ACC112 (cell line): ENCODE results near the gene RGS9.
"Not testable (repeated sequence)": the region's sequence is repeated elsewhere in the genome, so short reads cannot be mapped to it uniquely, and the experiment has no call there.

Experiments used
- H2AFZ ChIP-seq: fragments of 200-600 bp; sonication (generic); one replicate; pipeline ENCODE4 v1.6.0; 2017; ENCODE audit warnings: antibody characterized with exemption, low read length; ENCODE audit not compliant: unreplicated experiment
- H3K27ac ChIP-seq: fragments of 200-600 bp; sonication (generic); 2 replicates; pipeline ENCODE4 v1.5.1; 2014; ENCODE audit warnings: low read depth, mild to moderate bottlenecking, antibody characterized with exemption, low read length, moderate library complexity
- H3K27me3 ChIP-seq: fragments of 200-600 bp; sonication (generic); 2 replicates; pipeline ENCODE4 v1.6.1; 2014; ENCODE audit warnings: mild to moderate bottlenecking, antibody characterized with exemption, low read length, moderate library complexity, mixed read lengths; ENCODE audit not compliant: insufficient read depth
- H3K36me3 ChIP-seq: fragments of 200-600 bp; sonication (generic); 2 replicates; pipeline ENCODE4 v1.6.1; 2016; ENCODE audit warnings: mild to moderate bottlenecking, antibody characterized with exemption, low read length, moderate library complexity, mixed read lengths; ENCODE audit not compliant: insufficient read depth
- H3K4me1 ChIP-seq: fragments of 200-600 bp; sonication (generic); one replicate; pipeline ENCODE4 v1.6.1; 2016; ENCODE audit warnings: low read length, mixed read lengths; ENCODE audit not compliant: insufficient read depth, unreplicated experiment, control insufficient read depth
- H3K4me3 ChIP-seq: fragments of 200-600 bp; sonication (generic); 2 replicates; pipeline ENCODE4 v1.5.1; 2014; ENCODE audit warnings: mild to moderate bottlenecking, low read depth, low read length
- H3K79me2 ChIP-seq: fragments of 200-600 bp; sonication (generic); one replicate; pipeline ENCODE4 v1.6.0; 2016; ENCODE audit warnings: low read length; ENCODE audit not compliant: control insufficient read depth, unreplicated experiment, insufficient read depth

RGS9 gene

DNA sequence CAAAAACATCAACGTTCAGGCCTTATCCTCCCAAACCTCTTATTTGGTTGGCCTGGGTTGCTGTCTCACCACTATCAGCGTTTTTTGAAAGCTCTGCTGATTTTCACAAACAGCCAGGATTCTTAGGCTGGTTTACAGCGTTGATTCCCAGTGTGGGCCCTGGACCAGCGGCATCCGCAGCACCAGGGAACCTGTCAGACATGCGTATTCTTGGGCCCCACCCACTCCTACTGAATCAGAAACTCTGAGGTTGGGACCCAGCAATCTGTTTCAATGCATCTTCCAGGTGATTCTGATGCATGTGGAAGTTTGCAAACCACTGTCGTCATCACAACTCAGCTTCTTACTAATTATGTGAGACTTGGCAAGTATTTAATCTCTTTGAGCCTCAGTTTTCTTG lies 58.5 kb downstream of the RGS9 start:
- H3K79me2 ChIP-seq, result no peaks in the 10 kb centered on the region
- H3K4me1 ChIP-seq, result peaks cover 28% of the 10 kb centered on the region
- no peak overlapping the region for H2AFZ ChIP-seq
- H3K27me3 ChIP-seq, result no peaks in the 10 kb centered on the region
- no peaks in the 10 kb centered on the region for H3K36me3 ChIP-seq
- H3K4me3 ChIP-seq, result no peak overlapping the region
- no peak overlapping the region for H3K27ac ChIP-seq

GRCh38 chr17:65196617-65197016 lies 59.4 kb downstream of the RGS9 start:
- peaks cover 19% of the 10 kb centered on the region for H3K4me1 ChIP-seq
- H3K4me3 ChIP-seq, result no peak overlapping the region
- no peak overlapping the region for H3K27ac ChIP-seq
- no peaks in the 10 kb centered on the region for H3K27me3 ChIP-seq
- H3K36me3 ChIP-seq, result no peaks in the 10 kb centered on the region
- no peaks in the 10 kb centered on the region for H3K79me2 ChIP-seq
- H2AFZ ChIP-seq, result no peak overlapping the region

- Histone ChIP-seq H3K4me1 (peaks cover 18% of the 10 kb centered on the region), H2AFZ (no peak overlapping the region), H3K36me3 (no peaks in the 10 kb centered on the region), H3K4me3 (no peak overlapping the region), H3K79me2 (no peaks in the 10 kb centered on the region), H3K27ac (no peak overlapping the region), H3K27me3 (no peaks in the 10 kb centered on the region)
Observed at GRCh38 chr17:65197201-65197600, 60.0 kb downstream of the RGS9 start.

- Histone ChIP-seq H3K27me3 (no peaks in the 10 kb centered on the region), H3K4me1 (peaks cover 12% of the 10 kb centered on the region), H3K27ac (no peak overlapping the region), H3K4me3 (no peak overlapping the region), H3K36me3 (no peaks in the 10 kb centered on the region), H3K79me2 (no peaks in the 10 kb centered on the region), H2AFZ (no peak overlapping the region)
Observed at GRCh38 chr17:65198653-65199382, 61.6 kb downstream of the RGS9 start.

DNA sequence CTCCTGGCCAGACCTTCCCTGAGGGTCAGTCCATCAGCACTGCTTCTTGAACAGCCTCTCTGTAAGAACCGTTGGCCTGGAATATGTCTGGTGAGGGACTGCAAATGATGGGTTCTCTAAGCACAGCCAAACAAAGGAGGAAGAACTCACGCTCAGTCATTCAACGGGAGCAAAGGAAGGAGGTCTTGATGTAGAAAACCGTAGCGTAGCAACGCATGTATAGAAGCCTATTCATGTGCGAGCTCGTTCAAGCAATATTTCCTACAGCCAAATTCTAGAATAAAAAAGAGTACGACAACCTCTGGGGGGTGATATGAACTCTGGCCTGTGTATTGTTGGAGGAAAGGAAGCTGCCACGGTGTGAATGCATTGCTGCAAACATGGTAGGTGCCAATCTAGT lies 64.2 kb downstream of the RGS9 start:
- Histone ChIP-seq H3K27ac (no peak overlapping the region), H2AFZ (no peak overlapping the region), H3K4me3 (no peak overlapping the region), H3K27me3 (no peaks in the 10 kb centered on the region), H3K79me2 (no peaks in the 10 kb centered on the region), H3K4me1 (peaks cover 10% of the 10 kb centered on the region), H3K36me3 (no peaks in the 10 kb centered on the region)

DNA sequence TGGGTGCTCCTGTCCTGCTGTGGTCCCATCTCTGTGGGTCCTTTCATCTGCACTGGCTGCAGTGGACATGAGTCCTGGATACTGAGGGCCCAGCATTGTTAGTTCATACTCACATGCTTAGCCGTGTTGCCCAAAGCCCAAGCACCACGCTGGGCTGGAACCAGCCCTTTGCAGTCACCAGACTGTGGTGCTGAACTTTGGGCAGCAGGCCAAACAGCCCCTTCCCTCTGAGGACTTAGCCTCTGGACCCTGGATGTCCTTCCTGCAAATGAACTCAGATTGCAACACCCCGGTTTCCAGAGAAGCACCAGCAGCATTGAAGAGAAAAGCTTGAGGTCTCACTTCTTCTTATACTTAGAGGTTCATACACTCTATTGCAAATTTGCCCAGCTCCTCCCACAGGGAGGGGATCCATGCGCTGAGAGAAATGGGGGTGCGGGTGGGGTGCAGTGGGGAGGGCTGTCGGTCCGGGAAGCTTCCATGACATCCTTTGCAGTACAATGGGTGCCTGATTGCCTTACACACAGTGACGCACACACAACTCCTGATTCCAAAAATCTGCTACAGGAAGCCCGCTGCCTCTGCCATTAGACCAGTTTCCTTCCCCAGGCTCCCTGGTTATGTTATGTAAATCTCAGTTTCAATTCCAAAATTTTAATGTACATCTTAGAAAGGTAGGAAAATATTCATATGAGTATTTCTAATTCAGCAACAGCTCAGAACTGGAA lies 65.8 kb downstream of the RGS9 start:
- H3K27me3 ChIP-seq, result no peaks in the 10 kb centered on the region
- H3K4me3 ChIP-seq, result no peak overlapping the region
- H3K36me3 ChIP-seq, result no peaks in the 10 kb centered on the region
- H3K79me2 ChIP-seq, result no peaks in the 10 kb centered on the region
- H3K4me1 ChIP-seq, result peaks cover 10% of the 10 kb centered on the region
- H2AFZ ChIP-seq, result no peak overlapping the region
- H3K27ac ChIP-seq, result no peak overlapping the region

DNA sequence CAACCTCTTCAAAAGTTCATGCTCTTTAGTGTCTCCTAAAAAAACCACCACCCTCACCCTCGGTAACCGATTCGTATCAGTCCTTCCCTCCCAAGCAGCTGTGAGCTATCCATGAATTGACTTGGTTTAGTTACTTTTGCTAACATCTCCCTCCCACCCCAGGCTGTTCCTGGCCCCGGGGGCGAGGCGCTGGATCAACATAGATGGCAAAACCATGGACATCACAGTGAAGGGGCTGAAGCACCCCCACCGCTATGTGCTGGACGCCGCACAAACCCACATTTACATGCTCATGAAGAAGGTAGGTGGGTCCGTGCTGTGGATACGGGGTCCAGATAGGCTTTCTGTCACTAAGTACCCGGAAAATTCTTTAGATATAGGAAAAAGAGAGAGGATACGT lies 66.8 kb downstream of the RGS9 start:
- Histone ChIP-seq H3K27me3 (no peaks in the 10 kb centered on the region), H3K27ac (no peak overlapping the region), H3K4me1 (peaks cover 10% of the 10 kb centered on the region), H3K79me2 (no peaks in the 10 kb centered on the region), H2AFZ (no peak overlapping the region), H3K4me3 (no peak overlapping the region), H3K36me3 (no peaks in the 10 kb centered on the region)

GRCh38 chr17:65205655-65206054 lies 68.5 kb downstream of the RGS9 start:
- Histone ChIP-seq H2AFZ (no peak overlapping the region), H3K4me3 (no peak overlapping the region), H3K4me1 (peaks cover 10% of the 10 kb centered on the region), H3K27ac (no peak overlapping the region), H3K79me2 (no peaks in the 10 kb centered on the region), H3K27me3 (0 out of 2 replicates have a peak, but pooled peaks cover 3% of the 10 kb centered on the region), H3K36me3 (no peaks in the 10 kb centered on the region)

DNA sequence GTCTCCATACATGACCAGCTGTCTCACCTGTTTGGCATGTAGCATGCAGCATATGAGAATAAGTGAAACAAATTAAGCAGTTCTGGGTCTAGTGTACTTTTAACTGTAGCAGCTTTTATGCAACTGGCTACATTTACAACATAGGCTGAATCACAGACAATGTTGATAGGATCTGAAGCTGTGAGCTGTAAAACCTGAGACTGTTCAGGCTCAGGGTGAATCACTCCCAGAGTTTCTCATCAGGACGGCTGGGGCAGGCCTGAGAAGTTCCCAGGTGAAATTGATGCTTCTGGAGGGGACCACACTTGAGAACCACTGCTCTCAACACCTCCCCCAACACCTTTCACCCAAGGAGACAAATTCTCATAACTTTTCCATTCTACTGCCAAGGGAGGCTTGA lies 70.3 kb downstream of the RGS9 start:
- not testable (repeated sequence) for H3K79me2 ChIP-seq, H3K36me3 ChIP-seq, H2AFZ ChIP-seq, H3K4me3 ChIP-seq, H3K4me1 ChIP-seq, H3K27ac ChIP-seq
- H3K27me3 ChIP-seq, result peaks cover 12% of the 10 kb centered on the region

DNA sequence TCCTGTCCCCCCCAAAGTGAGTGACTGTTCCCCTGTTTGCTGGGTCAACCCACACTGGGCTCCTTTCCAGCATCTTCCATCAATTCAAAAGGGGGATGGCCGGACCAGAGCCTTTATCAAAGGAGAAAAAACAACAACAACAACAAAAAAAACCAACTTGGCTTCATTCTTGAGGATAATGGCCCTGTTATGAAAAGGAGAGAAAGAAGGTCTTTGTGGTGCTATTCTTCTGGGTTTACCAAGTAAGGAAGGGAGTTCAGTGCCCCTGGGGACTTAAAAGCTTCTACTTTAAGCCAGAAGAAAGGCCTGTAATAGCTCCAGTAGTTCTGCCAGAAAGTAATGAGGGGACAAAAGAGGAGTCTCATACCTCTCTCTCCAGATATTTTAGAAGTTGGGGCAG lies 71.5 kb downstream of the RGS9 start:
- Histone ChIP-seq H2AFZ (no peak overlapping the region), H3K79me2 (no peaks in the 10 kb centered on the region)

DNA sequence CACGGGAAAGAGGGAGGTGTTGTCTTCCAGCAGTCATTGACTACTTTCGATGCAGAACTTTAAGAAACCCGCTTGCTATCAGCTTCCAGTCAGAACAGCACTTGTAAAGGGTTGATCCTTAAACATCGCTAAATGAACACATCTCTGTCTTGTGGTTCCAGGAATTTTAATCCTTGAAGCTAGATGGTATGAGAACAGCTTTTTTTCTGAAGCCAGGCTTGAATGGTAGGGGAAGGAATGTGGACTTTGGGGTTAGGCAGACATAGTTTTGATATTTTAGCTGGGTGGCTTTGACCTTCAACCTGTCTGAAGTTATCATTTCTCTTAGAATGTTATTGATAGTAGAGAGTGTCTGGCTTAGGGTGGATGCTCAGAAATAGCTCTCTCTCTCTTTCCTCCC lies 81.1 kb downstream of the RGS9 start:
- no peak overlapping the region for H3K27ac ChIP-seq
- H3K4me1 ChIP-seq, result no peaks in the 10 kb centered on the region
- no peaks in the 10 kb centered on the region for H3K36me3 ChIP-seq
- peaks cover 54% of the 10 kb centered on the region for H3K27me3 ChIP-seq
- no peaks in the 10 kb centered on the region for H3K79me2 ChIP-seq
- H2AFZ ChIP-seq, result no peak overlapping the region
- H3K4me3 ChIP-seq, result no peak overlapping the region

More for the DNA sequence above, 71.5 kb downstream of the RGS9 start:
- Histone ChIP-seq H3K27me3 (peaks cover 24% of the 10 kb centered on the region), H3K4me1 (no peaks in the 10 kb centered on the region), H3K27ac (no peak overlapping the region), H3K36me3 (no peaks in the 10 kb centered on the region), H3K4me3 (no peak overlapping the region)
